OCI-LY7 (cell line): ENCODE measurements around the gene APH1B.

Experiments
- EZH2phosphoT487 ChIP-seq: fragments of 200-600 bp; sonication (generic); IDR thresholded peaks from 2 replicates; pipeline ENCODE4 v1.6.1; 2018; ENCODE audit warnings: low read depth, borderline replicate concordance, mild to moderate bottlenecking, mixed run types, antibody characterized with exemption, low read length, moderate library complexity, mixed read lengths
- TF ChIP-seq, protein P1 (sequence below): fragments of 200-600 bp; sonication (generic); conservative IDR thresholded peaks from 2 replicates; pipeline ENCODE4 v1.5.1; 2014; ENCODE audit warnings: mild to moderate bottlenecking, antibody characterized with exemption, low read length, moderate library complexity, mixed read lengths

DNA sequence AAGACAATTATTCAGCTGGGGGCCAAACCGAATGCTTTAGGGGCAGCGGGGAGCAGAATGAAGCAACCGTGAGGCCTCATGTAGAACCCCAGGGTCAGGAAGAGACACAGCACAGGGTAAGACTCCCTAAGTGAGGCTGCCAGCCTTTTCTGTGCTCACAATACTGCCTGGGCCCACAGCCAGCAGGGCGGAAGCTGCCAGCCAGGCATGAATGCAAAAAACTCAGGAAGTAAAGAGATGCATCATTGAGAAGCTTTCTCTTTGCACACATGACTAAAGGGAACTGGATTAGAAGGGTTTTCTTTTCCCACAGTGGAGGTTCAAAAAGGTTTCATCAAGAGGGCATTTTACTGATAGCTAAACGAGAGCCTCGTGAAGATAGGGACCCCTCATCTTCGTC, 71.0 kb downstream of the APH1B start:
- TF ChIP-seq, protein P1, sequence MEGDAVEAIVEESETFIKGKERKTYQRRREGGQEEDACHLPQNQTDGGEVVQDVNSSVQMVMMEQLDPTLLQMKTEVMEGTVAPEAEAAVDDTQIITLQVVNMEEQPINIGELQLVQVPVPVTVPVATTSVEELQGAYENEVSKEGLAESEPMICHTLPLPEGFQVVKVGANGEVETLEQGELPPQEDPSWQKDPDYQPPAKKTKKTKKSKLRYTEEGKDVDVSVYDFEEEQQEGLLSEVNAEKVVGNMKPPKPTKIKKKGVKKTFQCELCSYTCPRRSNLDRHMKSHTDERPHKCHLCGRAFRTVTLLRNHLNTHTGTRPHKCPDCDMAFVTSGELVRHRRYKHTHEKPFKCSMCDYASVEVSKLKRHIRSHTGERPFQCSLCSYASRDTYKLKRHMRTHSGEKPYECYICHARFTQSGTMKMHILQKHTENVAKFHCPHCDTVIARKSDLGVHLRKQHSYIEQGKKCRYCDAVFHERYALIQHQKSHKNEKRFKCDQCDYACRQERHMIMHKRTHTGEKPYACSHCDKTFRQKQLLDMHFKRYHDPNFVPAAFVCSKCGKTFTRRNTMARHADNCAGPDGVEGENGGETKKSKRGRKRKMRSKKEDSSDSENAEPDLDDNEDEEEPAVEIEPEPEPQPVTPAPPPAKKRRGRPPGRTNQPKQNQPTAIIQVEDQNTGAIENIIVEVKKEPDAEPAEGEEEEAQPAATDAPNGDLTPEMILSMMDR: no peak
- TF ChIP-seq EZH2phosphoT487: no peak
